HepG2 (cell line): Measurements from ENCODE around the gene PCGF3. TPM values are rescaled to one million over a fixed set of nuclear protein-coding genes. Genes with fewer than 3 reads are reported as not detected.
A peak's percentile ranks its signal among the peaks of the same experiment; 100 is the strongest.

ENCODE experiments used
- ERF ChIP-seq: IDR thresholded peaks from 2 replicates; pipeline ENCODE4 v1.6.1; 2018; ENCODE audit warnings: missing biosample characterization, missing genetic modification reagents
- GTF2F1 ChIP-seq: fragments of 150-350 bp; IDR thresholded peaks from 2 replicates; pipeline ENCODE4 v1.6.1; 2014; ENCODE audit warnings: low read length
- HNF1A ChIP-seq, 2 experiments: sonication (generic) in 1 of 2; formaldehyde crosslinking in 1 of 2; IDR thresholded peaks; 2 replicates each; pipeline versions ENCODE4 v1.4.0 to v1.6.1; 2016 to 2020; ENCODE audit warnings: borderline replicate concordance in 1 of 2, low read depth in 1 of 2, mild to moderate bottlenecking in 1 of 2, missing genetic modification reagents in 1 of 2
- KDM5A ChIP-seq: fragments of 200-600 bp; sonication (generic); IDR thresholded peaks from 2 replicates; pipeline ENCODE4 v1.7.0; 2018; ENCODE audit warnings: antibody characterized with exemption, mild to moderate bottlenecking, low read length, borderline replicate concordance
- KLF11 ChIP-seq: IDR thresholded peaks from 2 replicates; pipeline ENCODE4 v1.6.1; 2016; ENCODE audit warnings: missing compliant biosample characterization
- MEF2D ChIP-seq: sonication (generic); formaldehyde crosslinking; IDR thresholded peaks from 2 replicates; pipeline ENCODE4 v1.5.1; 2020; ENCODE audit warnings: mild to moderate bottlenecking, missing genetic modification reagents
- SOX13 ChIP-seq, 3 experiments: fragments of 450-650 bp in 1 of 3; sonication (generic) in 1 of 3; formaldehyde crosslinking in 1 of 3; IDR thresholded peaks in 2 of 3; conservative IDR thresholded peaks in 1 of 3; 2 replicates each; pipeline versions ENCODE4 v1.5.0 to v1.6.1; 2016 to 2020; ENCODE audit warnings: antibody characterized with exemption in 1 of 3, mild to moderate bottlenecking in 1 of 3, missing compliant biosample characterization in 1 of 3, missing genetic modification reagents in 1 of 3, moderate library complexity in 1 of 3
- TCF12 ChIP-seq, 2 experiments: fragments of 450-650 bp in 1 of 2; sonication (generic) in 1 of 2; formaldehyde crosslinking in 1 of 2; IDR thresholded peaks; 2 replicates each; pipeline versions ENCODE4 v1.6.1 to v1.8.0; 2017 to 2022; ENCODE audit warnings: antibody characterized with exemption in 1 of 2, mild to moderate bottlenecking in 1 of 2, missing genetic modification reagents in 1 of 2, moderate library complexity in 1 of 2
- TFDP1 ChIP-seq: IDR thresholded peaks from 2 replicates; pipeline ENCODE4 v1.6.1; 2016; ENCODE audit warnings: missing compliant biosample characterization, missing genetic modification reagents, borderline replicate concordance
- TOPORS ChIP-seq: sonication (generic); formaldehyde crosslinking; IDR thresholded peaks from 2 replicates; pipeline ENCODE4 v1.8.0; 2023; ENCODE audit warnings: mild to moderate bottlenecking, missing genetic modification reagents
- ZBTB38 ChIP-seq: sonication (generic); formaldehyde crosslinking; IDR thresholded peaks from 2 replicates; pipeline ENCODE4 v1.5.1; 2020; ENCODE audit warnings: mild to moderate bottlenecking, missing genetic modification reagents
- ZFP36 ChIP-seq: fragments of 150-350 bp; IDR thresholded peaks from 2 replicates; pipeline ENCODE4 v1.6.1; 2018; ENCODE audit warnings: borderline replicate concordance, low read length, low read depth; ENCODE audit not compliant: partially characterized antibody
- ZFP36L1 ChIP-seq: sonication (generic); formaldehyde crosslinking; IDR thresholded peaks from 2 replicates; pipeline ENCODE4 v1.8.0; 2022; ENCODE audit warnings: mild to moderate bottlenecking, missing genetic modification reagents, moderate library complexity
- ZKSCAN5 ChIP-seq: sonication (generic); formaldehyde crosslinking; IDR thresholded peaks from 2 replicates; pipeline ENCODE4 v1.5.1; 2020; ENCODE audit warnings: mild to moderate bottlenecking, missing genetic modification reagents
- ZMYM3 ChIP-seq: sonication (generic); formaldehyde crosslinking; IDR thresholded peaks from 2 replicates; pipeline ENCODE4 v1.5.1; 2020; ENCODE audit warnings: mild to moderate bottlenecking, missing genetic modification reagents
- ZNF136 ChIP-seq: sonication (generic); formaldehyde crosslinking; IDR thresholded peaks from 2 replicates; pipeline ENCODE4 v1.8.1; 2022; ENCODE audit warnings: low read depth, mild to moderate bottlenecking, moderate library complexity, missing genetic modification reagents
- ZNF674 ChIP-seq: sonication (generic); formaldehyde crosslinking; IDR thresholded peaks from 2 replicates; pipeline ENCODE4 v1.5.0; 2020; ENCODE audit warnings: low read depth, mild to moderate bottlenecking, missing genetic modification reagents
- polyA plus RNA-seq, 8 experiments: library from polyadenylated mRNA; depleted of rRNA in 3 of 8; stranded (reverse) in 7 of 8; unstranded in 1 of 8; fragments of >200 nt; fragmentation: Illumina TruSeq in 4 of 8; extraction: Trizol in 4 of 8; gene quantifications; 2 replicates each; pipeline versions ENCODE4 v1.2.1 to v1.2.3, GENCODE V29; 2011 to 2016; ENCODE audit warnings: low read depth in 4 of 8, missing spikeins in 1 of 8, mixed read lengths in 1 of 8; ENCODE audit not compliant: insufficient read depth in 1 of 8
- total RNA-seq, 5 experiments: library from RNA; depleted of rRNA; stranded (reverse); fragments of >200 nt; fragmentation: Illumina TruSeq; extraction: Trizol; gene quantifications; 2 replicates each; pipeline ENCODE4 v1.2.3, GENCODE V29; 2016; ENCODE audit warnings: low read depth in 1 of 5
- TF ChIP-seq, protein P1 (sequence below): sonication (generic); formaldehyde crosslinking; IDR thresholded peaks from 2 replicates; pipeline ENCODE4 v1.9.0; 2021; ENCODE audit warnings: missing genetic modification reagents, borderline replicate concordance
- TF ChIP-seq, protein P2 (sequence below): sonication (generic); IDR thresholded peaks from 2 replicates; pipeline ENCODE4 v1.6.1; 2016; ENCODE audit warnings: low read depth, borderline replicate concordance

The PCGF3 gene
- total and polyA plus RNA-seq, 2 of the 13 experiments (the other 11 are each of a cell fraction or from before 2014, with no cell fraction given) = 28.6 to 66.2 TPM

DNA sequence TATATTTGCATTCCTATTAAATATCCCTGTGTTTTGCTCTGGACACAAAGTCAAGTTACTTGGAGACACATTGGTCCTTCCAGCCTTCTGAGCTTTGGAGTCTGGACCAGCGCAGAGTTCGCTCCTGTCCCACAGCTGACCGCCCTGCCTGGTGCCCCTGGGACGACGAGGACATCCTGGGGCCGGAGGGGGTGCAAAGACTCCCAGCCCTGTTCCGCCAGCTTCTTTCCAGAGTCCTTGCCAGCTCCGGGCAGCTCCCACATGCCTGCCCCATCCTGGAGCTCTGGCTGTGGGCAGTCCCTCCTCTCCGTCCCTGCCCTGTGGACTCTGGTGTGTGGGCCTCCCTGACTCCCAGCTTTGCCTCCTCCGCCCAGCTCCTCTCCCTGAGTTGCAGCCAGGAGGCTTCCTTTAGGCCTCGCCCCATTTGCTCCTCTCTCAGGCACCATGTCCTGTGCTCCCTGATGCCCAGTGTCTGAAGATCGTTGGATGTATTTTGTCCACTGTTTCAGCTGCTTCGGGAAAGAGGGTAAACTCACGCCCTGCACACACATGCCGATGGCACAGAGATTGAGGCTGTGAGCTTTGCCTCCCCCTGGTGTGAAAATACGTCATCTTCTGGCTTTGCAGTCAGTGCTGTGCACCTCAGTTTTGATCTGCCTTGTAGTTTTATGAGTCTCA, 4.9 kb upstream of the PCGF3 start (continued):
- TF ChIP-seq HNF1A (IDR thresholded peaks at IDR 0.05; ENCODE audit: low read depth) (no peak), HNF1A (CRISPR knock-in tag; IDR thresholded peaks at IDR 0.05; ENCODE audit: borderline replicate concordance) (no peak), ZMYM3 (CRISPR knock-in tag) (peak; percentile 65; the same call in 1 of the 2 replicates), SOX13 (IDR thresholded peaks at IDR 0.05) (no peak), SOX13 (CRISPR knock-in tag; conservative IDR thresholded peaks at IDR 0.05 in 1 of 2, IDR thresholded peaks at IDR 0.05 in 1 of 2) (no peak), GTF2F1 (no peak), TFDP1 (CRISPR knock-in tag) (peak; percentile 67; the same call in 1 of the 2 replicates), TOPORS (CRISPR knock-in tag) (no peak), ERF (CRISPR knock-in tag) (0 out of 2 replicates have a peak, but pooled peaks have one; percentile 29), KDM5A (no peak), ZNF674 (CRISPR knock-in tag) (no peak), KLF11 (CRISPR knock-in tag) (no peak), ZFP36 (no peak), ZFP36L1 (CRISPR knock-in tag) (no peak), ZNF136 (no peak), ZBTB38 (CRISPR knock-in tag) (no peak), MEF2D (0 out of 2 replicates have a peak, but pooled peaks have one; percentile 26), TCF12 (IDR thresholded peaks at IDR 0.05) (no peak), TCF12 (CRISPR knock-in tag; IDR thresholded peaks at IDR 0.05) (no peak), ZKSCAN5 (no peak)
- TF ChIP-seq, protein P1, sequence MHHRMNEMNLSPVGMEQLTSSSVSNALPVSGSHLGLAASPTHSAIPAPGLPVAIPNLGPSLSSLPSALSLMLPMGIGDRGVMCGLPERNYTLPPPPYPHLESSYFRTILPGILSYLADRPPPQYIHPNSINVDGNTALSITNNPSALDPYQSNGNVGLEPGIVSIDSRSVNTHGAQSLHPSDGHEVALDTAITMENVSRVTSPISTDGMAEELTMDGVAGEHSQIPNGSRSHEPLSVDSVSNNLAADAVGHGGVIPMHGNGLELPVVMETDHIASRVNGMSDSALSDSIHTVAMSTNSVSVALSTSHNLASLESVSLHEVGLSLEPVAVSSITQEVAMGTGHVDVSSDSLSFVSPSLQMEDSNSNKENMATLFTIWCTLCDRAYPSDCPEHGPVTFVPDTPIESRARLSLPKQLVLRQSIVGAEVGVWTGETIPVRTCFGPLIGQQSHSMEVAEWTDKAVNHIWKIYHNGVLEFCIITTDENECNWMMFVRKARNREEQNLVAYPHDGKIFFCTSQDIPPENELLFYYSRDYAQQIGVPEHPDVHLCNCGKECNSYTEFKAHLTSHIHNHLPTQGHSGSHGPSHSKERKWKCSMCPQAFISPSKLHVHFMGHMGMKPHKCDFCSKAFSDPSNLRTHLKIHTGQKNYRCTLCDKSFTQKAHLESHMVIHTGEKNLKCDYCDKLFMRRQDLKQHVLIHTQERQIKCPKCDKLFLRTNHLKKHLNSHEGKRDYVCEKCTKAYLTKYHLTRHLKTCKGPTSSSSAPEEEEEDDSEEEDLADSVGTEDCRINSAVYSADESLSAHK (CRISPR knock-in tag) = no peak
- TF ChIP-seq, protein P2, sequence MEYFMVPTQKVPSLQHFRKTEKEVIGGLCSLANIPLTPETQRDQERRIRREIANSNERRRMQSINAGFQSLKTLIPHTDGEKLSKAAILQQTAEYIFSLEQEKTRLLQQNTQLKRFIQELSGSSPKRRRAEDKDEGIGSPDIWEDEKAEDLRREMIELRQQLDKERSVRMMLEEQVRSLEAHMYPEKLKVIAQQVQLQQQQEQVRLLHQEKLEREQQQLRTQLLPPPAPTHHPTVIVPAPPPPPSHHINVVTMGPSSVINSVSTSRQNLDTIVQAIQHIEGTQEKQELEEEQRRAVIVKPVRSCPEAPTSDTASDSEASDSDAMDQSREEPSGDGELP = no peak
